Activated CD8-positive, alpha-beta T cell treated with anti-CD3 and anti-CD28 coated beads, Interleukin-2, amount 10 ng/mL, durations not matched to agents 7 days and 5 days (primary cell): Measurements from ENCODE around the gene DDR2. TPM values are rescaled to one million over a fixed set of nuclear protein-coding genes. Genes with fewer than 3 reads are reported as not detected.
"Not testable (repeated sequence)": the region's sequence is repeated elsewhere in the genome, so short reads cannot be mapped to it uniquely, and the experiment has no call there.

Experiments
- ATAC-seq: fragments of 150-1000 bp; cut with Tn5 transposase; one replicate; pipeline ENCODE4 v1.10.0; 2021; ENCODE audit warnings: moderate library complexity
- CTCF ChIA-PET: fragments of 350-600 bp; sonication (Branson Sonifier 250); formaldehyde crosslinking; loops from one replicate; lab custom pipeline; 2021; ENCODE audit warnings: antibody characterized with exemption; lab: Charles Lee
- POLR2A ChIA-PET: fragments of 350-600 bp; sonication (Branson Sonifier 250); formaldehyde crosslinking; loops from one replicate; lab custom pipeline; 2021; ENCODE audit warnings: antibody characterized with exemption; lab: Charles Lee
- DNase-seq: peaks from one replicate; pipeline ENCODE4 v3.0.0-alpha.2; 2020
- H3K27ac Mint-ChIP-seq: one replicate; pipeline ENCODE4 v1.8.0; 2021; ENCODE audit warnings: mild to moderate bottlenecking, mixed read lengths
- H3K27me3 Mint-ChIP-seq: one replicate; pipeline ENCODE4 v1.8.0; 2021; ENCODE audit warnings: low read depth, mixed read lengths
- H3K36me3 Mint-ChIP-seq: one replicate; pipeline ENCODE4 v1.8.0; 2021; ENCODE audit warnings: low read depth, mixed read lengths
- H3K4me1 Mint-ChIP-seq: one replicate; pipeline ENCODE4 v1.8.0; 2021; ENCODE audit warnings: low read depth, mixed read lengths
- H3K4me3 Mint-ChIP-seq: one replicate; pipeline ENCODE4 v1.8.0; 2021; ENCODE audit warnings: mild to moderate bottlenecking, mixed read lengths
- H3K9me3 Mint-ChIP-seq: one replicate; pipeline ENCODE4 v1.8.0; 2022; ENCODE audit warnings: mixed read lengths; ENCODE audit not compliant: insufficient read depth
- total RNA-seq, 2 experiments: library from RNA; stranded (reverse); gene quantifications; one replicate each; pipeline ENCODE4 v1.2.3, GENCODE V29; 2021

DDR2 gene
- total RNA-seq, 2 experiments from 2014 or later, result 0.08 TPM

- Mint-ChIP-seq H3K27me3 (peaks cover 13% of the 10 kb centered on the region), H3K27ac (no peak overlapping the region), H3K36me3 (no peaks in the 10 kb centered on the region), H3K4me1 (no peaks in the 10 kb centered on the region), H3K9me3 (no peaks in the 10 kb centered on the region), H3K4me3 (no peak overlapping the region)
- DNase-seq (no peak), ATAC-seq (no peak)
- ChIA-PET CTCF (no interaction called here), POLR2A (no interaction called here)
Measured at GRCh38 chr1:162717548-162718184, 85.4 kb downstream of the DDR2 start.

- no peak for ATAC-seq
- ChIA-PET POLR2A (no interaction called here), CTCF (no interaction called here)
Measured at GRCh38 chr1:162719678-162720077, 87.4 kb downstream of the DDR2 start.

GRCh38 chr1:162720996-162721395 is 88.7 kb downstream of the DDR2 start:
- Mint-ChIP-seq H3K27ac (no peak overlapping the region), H3K27me3 (peaks cover 8% of the 10 kb centered on the region), H3K36me3 (no peaks in the 10 kb centered on the region), H3K4me1 (no peaks in the 10 kb centered on the region), H3K4me3 (no peak overlapping the region), H3K9me3 (no peaks in the 10 kb centered on the region)
- ATAC-seq (no peak), DNase-seq (no peak)
- ChIA-PET POLR2A (no interaction called here), CTCF (no interaction called here)

More at GRCh38 chr1:162719678-162720077, 87.4 kb downstream of the DDR2 start:
- H3K9me3 Mint-ChIP-seq, result no peaks in the 10 kb centered on the region
- no peaks in the 10 kb centered on the region for H3K36me3 Mint-ChIP-seq
- no peaks in the 10 kb centered on the region for H3K4me1 Mint-ChIP-seq
- H3K4me3 Mint-ChIP-seq, result no peak overlapping the region
- no peak overlapping the region for H3K27ac Mint-ChIP-seq
- H3K27me3 Mint-ChIP-seq, result peaks cover 11% of the 10 kb centered on the region
- DNase-seq, result no peak

- Mint-ChIP-seq H3K9me3 (no peaks in the 10 kb centered on the region), H3K4me3 (no peak overlapping the region), H3K4me1 (no peaks in the 10 kb centered on the region), H3K27me3 (peaks cover 7% of the 10 kb centered on the region), H3K27ac (no peak overlapping the region), H3K36me3 (no peaks in the 10 kb centered on the region)
- ChIA-PET CTCF (no interaction called here), POLR2A (no interaction called here)
- DNase-seq (no peak), ATAC-seq (no peak)
Measured at GRCh38 chr1:162721471-162721870, 89.2 kb downstream of the DDR2 start.

- Mint-ChIP-seq H3K4me3 (no peak overlapping the region), H3K27me3 (peaks cover 5% of the 10 kb centered on the region), H3K36me3 (no peaks in the 10 kb centered on the region), H3K9me3 (no peaks in the 10 kb centered on the region), H3K4me1 (no peaks in the 10 kb centered on the region), H3K27ac (no peak overlapping the region)
- ChIA-PET CTCF (no interaction called here), POLR2A (no interaction called here)
- no peak for ATAC-seq
- no peak for DNase-seq
Measured at GRCh38 chr1:162722036-162722435, 89.8 kb downstream of the DDR2 start.

- peaks cover 3% of the 10 kb centered on the region for H3K27me3 Mint-ChIP-seq
- H3K36me3 Mint-ChIP-seq, result no peaks in the 10 kb centered on the region
- CTCF ChIA-PET, result no interaction called here
- no peak overlapping the region for H3K4me3 Mint-ChIP-seq
- H3K4me1 Mint-ChIP-seq, result no peaks in the 10 kb centered on the region
- no peaks in the 10 kb centered on the region for H3K9me3 Mint-ChIP-seq
- no peak for ATAC-seq
- POLR2A ChIA-PET, result no interaction called here
- DNase-seq, result no peak
- H3K27ac Mint-ChIP-seq, result no peak overlapping the region
Measured at GRCh38 chr1:162724583-162725120, 92.4 kb downstream of the DDR2 start.

- DNase-seq, result no peak
- peaks cover 3% of the 10 kb centered on the region for H3K27me3 Mint-ChIP-seq
- ATAC-seq, result no peak
- ChIA-PET POLR2A (no interaction called here), CTCF (no interaction called here)
- no peak overlapping the region for H3K4me3 Mint-ChIP-seq
- no peaks in the 10 kb centered on the region for H3K4me1 Mint-ChIP-seq
- H3K36me3 Mint-ChIP-seq, result no peaks in the 10 kb centered on the region
- H3K9me3 Mint-ChIP-seq, result no peaks in the 10 kb centered on the region
- H3K27ac Mint-ChIP-seq, result no peak overlapping the region
Measured at GRCh38 chr1:162725301-162725837, 93.1 kb downstream of the DDR2 start.

GRCh38 chr1:162726555-162726954 is 94.3 kb downstream of the DDR2 start:
- H3K27ac Mint-ChIP-seq, result no peak overlapping the region
- H3K4me3 Mint-ChIP-seq, result no peak overlapping the region
- H3K36me3 Mint-ChIP-seq, result no peaks in the 10 kb centered on the region
- POLR2A ChIA-PET, result no interaction called here
- no peaks in the 10 kb centered on the region for H3K4me1 Mint-ChIP-seq
- peaks cover 6% of the 10 kb centered on the region for H3K27me3 Mint-ChIP-seq
- CTCF ChIA-PET, result no interaction called here
- no peak for ATAC-seq
- no peaks in the 10 kb centered on the region for H3K9me3 Mint-ChIP-seq
- DNase-seq, result no peak

- H3K9me3 Mint-ChIP-seq, CTCF ChIA-PET, H3K4me3 Mint-ChIP-seq, H3K27ac Mint-ChIP-seq, ATAC-seq, H3K4me1 Mint-ChIP-seq, H3K36me3 Mint-ChIP-seq, H3K27me3 Mint-ChIP-seq, DNase-seq, POLR2A ChIA-PET: not testable (repeated sequence)
Measured at GRCh38 chr1:162727493-162727892, 95.2 kb downstream of the DDR2 start.

- ChIA-PET POLR2A (no interaction called here), CTCF (no interaction called here)
- ATAC-seq (no peak), DNase-seq (no peak)
- no peaks in the 10 kb centered on the region for H3K36me3 Mint-ChIP-seq
- no peaks in the 10 kb centered on the region for H3K9me3 Mint-ChIP-seq
- peaks cover 2% of the 10 kb centered on the region for H3K27me3 Mint-ChIP-seq
- H3K4me1 Mint-ChIP-seq, result no peaks in the 10 kb centered on the region
- no peak overlapping the region for H3K4me3 Mint-ChIP-seq
- H3K27ac Mint-ChIP-seq, result no peak overlapping the region
Measured at GRCh38 chr1:162728573-162728972, 96.3 kb downstream of the DDR2 start.

GRCh38 chr1:162729195-162729774 is 97.0 kb downstream of the DDR2 start:
- ATAC-seq, POLR2A ChIA-PET, H3K27ac Mint-ChIP-seq, CTCF ChIA-PET, H3K9me3 Mint-ChIP-seq, H3K36me3 Mint-ChIP-seq, H3K27me3 Mint-ChIP-seq, H3K4me1 Mint-ChIP-seq, DNase-seq, H3K4me3 Mint-ChIP-seq: not testable (repeated sequence)

GRCh38 chr1:162732094-162732493 is 99.8 kb downstream of the DDR2 start:
- no peaks in the 10 kb centered on the region for H3K36me3 Mint-ChIP-seq
- ATAC-seq (no peak), DNase-seq (no peak)
- H3K9me3 Mint-ChIP-seq, result no peaks in the 10 kb centered on the region
- H3K4me1 Mint-ChIP-seq, result no peaks in the 10 kb centered on the region
- H3K27ac Mint-ChIP-seq, result no peak overlapping the region
- H3K4me3 Mint-ChIP-seq, result no peak overlapping the region
- H3K27me3 Mint-ChIP-seq, result peaks cover 2% of the 10 kb centered on the region
- POLR2A ChIA-PET, result no interaction called here
- CTCF ChIA-PET, result no interaction called here
